D721Med (cell line): ENCODE measurements around the gene EEF1A2.

Experiments used
- DNase-seq: peaks from one replicate; pipeline ENCODE4 v3.0.0; 2011; ENCODE audit warnings: low spot score; ENCODE audit not compliant: insufficient read length
- FAIRE-seq: peaks from 2 replicates; lab custom pipeline; 2011; peaks lifted over from hg19 to GRCh38; lab: Jason Lieb, UNC
- TF ChIP-seq, protein P1 (sequence below): IDR thresholded peaks from 2 replicates; pipeline ENCODE4 v1.5.1; 2012; ENCODE audit warnings: mild to moderate bottlenecking, control low read depth; ENCODE audit not compliant: insufficient read depth; ENCODE audit errors: missing control alignments

EEF1A2 gene

GRCh38 chr20:63441136-63442099 lies 57.5 kb downstream of the EEF1A2 start:
- FAIRE-seq (no peak), DNase-seq (no peak)
- TF ChIP-seq, protein P1, sequence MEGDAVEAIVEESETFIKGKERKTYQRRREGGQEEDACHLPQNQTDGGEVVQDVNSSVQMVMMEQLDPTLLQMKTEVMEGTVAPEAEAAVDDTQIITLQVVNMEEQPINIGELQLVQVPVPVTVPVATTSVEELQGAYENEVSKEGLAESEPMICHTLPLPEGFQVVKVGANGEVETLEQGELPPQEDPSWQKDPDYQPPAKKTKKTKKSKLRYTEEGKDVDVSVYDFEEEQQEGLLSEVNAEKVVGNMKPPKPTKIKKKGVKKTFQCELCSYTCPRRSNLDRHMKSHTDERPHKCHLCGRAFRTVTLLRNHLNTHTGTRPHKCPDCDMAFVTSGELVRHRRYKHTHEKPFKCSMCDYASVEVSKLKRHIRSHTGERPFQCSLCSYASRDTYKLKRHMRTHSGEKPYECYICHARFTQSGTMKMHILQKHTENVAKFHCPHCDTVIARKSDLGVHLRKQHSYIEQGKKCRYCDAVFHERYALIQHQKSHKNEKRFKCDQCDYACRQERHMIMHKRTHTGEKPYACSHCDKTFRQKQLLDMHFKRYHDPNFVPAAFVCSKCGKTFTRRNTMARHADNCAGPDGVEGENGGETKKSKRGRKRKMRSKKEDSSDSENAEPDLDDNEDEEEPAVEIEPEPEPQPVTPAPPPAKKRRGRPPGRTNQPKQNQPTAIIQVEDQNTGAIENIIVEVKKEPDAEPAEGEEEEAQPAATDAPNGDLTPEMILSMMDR: no peak

DNA sequence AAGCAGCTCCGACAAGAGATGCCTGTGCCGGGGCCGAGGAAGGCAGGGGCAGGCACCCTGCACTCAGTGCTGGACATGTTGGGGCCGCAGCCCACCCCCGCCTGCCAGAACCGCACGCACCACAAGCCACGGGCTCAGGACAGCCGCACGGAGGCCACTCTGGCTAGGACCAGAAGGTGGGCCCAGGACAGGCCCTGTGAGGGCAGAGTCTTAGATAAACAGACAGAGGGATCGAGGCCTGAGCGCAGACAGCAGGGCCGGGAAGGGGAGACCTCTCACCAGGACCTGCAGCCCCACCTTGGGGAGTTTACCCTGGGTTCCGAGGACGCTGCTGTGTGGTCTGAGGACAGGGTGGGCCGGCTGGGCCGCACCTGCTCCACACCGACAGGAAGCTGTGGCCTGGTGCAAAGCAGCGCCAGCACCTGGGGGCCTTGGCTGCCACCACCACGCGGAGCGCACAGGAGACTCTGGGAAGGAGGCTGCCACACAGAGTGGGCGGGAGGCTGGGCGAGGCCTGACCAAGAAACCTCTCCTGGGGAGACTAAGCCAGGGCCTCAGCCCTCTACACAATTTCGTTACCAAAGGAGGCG lies 58.4 kb downstream of the EEF1A2 start:
- no peak for FAIRE-seq
- TF ChIP-seq, protein P1: no peak
- no peak for DNase-seq

DNA sequence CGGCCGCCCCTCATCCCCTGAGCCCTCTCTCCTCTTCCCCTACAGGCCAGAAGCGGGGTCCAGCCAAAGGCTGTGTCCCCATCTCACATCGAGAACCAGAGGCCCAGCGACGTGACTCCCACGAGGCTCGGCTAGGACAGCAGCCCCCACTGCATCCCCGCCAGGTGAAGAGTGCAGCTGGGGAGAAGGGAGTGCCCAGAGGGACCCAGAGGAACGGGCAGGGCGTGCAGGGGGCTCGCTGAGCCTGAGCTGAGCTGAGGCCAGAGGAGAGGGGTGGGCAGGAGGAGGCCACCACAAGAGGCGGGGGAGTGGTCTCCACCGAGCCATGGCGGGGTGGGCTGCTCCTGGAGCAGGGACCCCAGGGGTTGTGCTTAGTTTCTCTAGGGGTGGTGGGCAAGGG lies 59.0 kb downstream of the EEF1A2 start:
- DNase-seq (no peak), FAIRE-seq (no peak)
- TF ChIP-seq, protein P1: no peak

DNA sequence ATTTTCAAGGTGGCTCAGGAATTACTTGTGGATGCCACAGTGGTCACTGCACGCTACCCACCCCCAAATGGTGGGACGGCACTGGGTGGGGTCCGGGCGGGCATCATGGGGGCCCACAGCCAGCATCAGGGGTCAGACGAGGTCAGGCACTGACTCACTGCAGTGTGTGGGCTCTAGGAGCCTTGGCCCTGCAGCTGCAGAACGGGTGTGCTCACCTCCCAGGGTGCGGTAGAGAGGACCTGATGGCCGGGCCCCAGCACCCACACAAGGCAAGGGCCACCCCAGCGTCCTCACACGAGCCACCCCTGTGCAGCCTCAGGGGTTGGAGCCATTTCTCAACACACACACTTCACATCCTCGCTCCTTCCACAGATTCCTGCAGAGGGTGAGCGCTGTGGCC lies 60.8 kb downstream of the EEF1A2 start:
- TF ChIP-seq, protein P1: no peak
- DNase-seq (no peak), FAIRE-seq (no peak)
